Fibroblast of skin of right biceps (primary cell): Measurements from ENCODE around the gene ZMIZ1.

ENCODE experiments used
- DNase-seq: peaks from one replicate; pipeline ENCODE4 v3.0.0-alpha.2; 2013

Gene ZMIZ1

DNA sequence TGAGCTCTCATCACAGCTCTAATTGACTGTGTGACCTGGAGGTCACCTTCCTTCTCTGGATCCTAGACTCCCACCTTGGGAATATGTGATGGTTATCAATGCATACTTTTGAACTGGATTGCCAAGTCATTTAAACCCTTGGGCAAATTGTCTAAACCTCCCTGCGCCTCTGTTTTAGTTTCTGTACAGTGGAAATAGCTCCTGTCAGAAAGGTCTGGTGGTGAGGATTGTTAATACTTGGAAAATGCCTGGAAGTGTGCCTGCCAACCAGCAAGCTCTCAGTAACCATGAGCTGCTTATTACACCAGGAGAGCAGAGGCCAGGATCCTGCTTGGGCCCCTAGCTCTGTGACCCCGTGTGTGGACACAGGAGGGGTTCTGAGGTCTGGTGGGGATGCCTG, 169.8 kb downstream of the ZMIZ1 start:
- DNase-seq: no peak

DNA sequence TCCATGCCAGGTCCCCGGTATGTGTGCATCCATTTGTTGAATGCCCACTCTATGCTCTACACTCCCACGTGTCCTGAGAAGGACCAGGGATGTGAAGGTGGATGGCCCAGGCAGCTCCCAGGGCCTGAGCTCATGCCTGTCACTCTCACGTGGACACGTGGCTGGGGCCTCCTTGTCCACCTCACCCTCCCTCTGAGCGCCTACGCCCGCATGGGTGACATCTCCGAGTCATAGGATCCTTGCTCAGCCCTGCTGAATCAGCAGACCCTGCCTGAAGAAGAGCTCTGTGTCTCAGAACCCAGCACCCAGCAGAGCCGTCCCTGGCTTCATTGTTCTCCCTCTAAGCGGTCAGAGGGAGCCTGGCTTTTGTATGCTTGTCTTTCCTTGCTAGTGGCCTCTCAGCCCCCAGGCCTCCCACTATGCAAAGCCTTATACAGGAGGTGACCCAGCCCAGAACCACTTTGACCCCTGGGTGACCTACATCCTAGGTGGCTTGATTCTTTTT, 170.6 kb downstream of the ZMIZ1 start:
- DNase-seq: peak; percentile 75

DNA sequence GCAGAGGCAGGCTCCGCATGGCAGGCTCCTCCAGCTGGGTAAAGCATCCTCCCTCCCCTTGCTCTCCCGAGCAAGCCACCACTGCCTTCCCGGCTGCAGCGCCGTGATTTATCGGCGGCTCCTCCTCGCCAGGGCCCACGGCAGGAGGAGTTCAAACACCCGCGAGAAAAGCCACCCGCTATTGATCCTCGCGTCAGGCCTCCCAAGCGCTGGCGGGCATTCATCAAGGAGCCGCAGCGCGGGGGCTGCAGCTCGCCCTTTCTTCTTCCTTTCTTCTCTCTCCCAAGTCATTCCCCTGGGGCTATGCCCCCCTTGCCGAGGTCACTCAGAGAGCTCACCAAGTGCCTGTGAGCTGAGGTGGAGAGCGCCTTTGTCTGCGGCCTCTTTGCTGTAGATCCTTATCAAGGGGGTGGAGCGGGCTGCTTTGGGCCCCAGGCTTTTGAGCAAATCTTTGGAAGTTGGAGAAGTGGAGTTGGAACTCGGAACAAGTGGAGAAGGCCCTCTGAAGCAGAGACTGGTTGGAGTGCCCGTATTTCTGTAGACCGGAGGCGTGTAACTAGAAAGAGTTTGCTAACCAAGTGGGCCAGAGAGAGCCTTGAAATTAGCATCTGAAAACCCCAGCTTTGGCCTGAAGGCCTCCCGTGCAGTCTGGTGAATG, 171.3 kb downstream of the ZMIZ1 start:
- peak; percentile 61 for DNase-seq

DNA sequence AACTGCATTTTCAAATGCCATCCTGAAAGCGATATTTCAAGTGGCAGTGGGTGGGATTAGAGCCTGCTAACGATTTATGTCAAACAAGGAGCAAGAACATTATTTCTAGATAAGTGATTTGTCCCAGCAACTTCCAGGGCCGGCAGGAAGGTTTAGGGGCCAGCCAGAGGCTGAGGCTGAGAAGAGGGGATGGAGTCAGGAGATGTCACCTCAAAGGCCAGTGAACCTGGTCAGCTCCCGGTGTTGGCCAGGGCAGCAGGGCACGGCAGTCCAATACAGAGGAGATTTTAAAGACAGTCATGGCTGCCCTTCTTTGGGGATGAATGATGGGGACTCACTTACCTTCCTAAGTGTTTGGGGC, 172.8 kb downstream of the ZMIZ1 start:
- DNase-seq: no peak

DNA sequence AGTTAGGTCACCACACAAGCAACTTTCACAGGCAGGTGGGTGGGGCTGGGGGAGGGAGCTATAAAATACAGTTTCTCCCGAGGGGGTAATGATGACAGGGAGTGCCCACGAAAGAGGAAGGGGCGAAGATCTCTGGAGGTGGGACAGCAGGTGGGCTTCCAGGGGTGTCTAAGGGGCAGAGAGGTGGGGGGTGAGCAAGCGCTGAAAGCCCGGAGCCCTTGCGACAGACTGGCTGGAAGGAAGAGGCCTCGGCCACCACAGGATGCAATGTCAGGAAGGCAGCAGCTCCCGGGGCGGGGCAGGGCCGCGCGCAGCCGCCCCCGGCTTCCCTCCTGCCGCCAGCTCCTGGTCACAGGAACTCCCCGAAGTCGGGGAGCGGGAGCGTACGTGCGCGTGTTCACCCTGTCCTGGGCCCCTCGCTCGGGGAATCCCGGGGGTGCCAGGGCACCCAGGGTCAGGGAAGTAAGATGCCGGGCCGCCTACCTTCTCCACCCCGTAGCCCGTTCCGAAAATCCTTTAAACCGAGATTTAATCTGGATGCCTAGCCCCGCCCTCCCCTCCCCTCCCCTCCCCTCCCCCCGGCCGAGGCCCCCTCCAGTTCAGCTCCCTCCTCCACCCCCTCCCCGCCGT, 173.3 kb downstream of the ZMIZ1 start:
- DNase-seq: peak; percentile 65

DNA sequence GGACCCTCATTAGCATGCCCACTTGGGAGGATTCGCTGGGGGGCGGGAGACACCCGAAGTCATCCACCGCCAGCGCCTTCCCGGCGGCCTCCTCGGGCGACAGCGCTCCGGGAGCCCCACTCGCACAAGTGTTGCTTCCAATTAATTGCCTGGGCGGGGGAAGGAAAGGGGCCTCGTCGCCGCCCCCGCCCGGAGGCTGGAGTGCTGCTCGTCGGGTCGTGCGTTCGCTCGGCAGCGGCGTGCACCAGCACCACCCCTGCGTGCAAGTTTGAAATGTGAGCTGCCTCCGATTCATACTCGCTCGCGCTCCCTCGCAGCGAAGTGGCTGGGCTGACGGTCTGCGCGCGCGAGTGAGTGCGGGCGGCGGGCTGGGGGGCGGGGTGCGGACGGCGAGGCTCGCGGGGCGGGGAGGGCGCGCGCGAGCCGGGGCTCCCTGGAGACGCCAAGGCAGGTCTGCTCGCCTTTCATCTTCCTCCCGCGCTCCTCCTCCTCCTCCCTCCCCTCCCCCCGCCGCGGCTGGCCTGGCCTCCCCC, 173.9 kb downstream of the ZMIZ1 start:
- DNase-seq: peak; percentile 89

DNA sequence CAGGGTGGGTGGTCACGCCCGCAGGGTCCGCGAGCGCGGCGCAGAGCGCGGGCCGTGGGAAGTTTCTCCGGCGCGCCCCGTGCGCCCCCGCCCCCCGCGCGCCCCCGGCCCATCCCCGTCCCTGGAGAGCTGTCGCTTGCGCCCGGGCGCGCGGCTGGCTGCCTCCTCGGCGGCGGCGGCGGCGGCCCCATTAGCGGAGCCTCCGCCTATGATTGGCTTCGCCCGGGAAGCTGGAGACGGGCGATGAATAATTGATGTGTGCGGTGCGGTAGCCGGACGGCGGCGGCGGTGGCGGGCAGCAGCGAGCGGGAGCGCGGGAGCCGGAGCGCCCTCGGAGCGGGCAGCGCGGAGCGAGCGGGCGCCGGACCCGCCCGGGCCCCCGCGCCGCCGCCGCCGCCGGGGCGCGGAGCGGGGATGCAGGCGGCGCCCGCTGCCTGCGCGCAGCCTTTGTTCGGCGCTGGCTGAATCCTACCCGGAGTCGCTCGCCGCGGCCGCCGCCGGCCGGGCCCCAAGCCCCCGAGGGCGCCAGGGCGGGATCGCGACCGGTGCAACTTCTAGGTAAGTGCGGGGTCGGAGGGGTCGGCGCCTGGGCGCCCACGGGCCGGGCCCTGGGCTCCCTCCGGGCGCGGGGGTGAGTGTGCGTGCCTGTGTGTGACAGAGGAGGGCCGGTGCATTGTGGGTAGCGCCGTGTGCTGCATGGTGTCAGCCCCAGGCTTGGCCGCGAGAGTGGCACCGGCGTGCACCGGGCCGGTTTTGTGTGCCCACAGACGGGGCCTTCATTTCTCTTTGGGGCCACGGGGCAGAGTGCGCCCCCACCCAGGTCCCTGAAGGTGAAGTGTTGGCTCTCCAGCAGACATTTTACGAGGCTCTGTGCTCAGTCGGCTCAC, 174.7 kb downstream of the ZMIZ1 start:
- DNase-seq: peak; percentile 58

DNA sequence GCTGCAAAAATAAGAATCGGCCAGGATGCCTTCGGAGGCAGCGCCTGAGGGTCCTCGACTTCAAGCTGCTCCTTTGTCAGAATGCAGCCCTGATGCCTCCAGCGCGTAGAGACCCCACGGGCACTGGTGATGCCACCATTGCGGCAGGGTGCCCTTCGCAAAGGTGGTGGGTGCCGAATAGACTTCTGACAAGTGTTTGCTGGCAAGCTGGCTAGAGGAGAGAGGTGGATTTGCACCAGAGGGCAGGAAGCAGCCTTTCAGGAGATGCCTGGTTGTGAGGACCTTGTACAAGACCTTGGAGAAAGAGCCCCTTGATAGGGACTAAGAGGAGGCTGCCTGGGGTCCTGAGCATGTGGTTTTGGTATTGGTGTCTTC, 175.3 kb downstream of the ZMIZ1 start:
- no peak for DNase-seq

DNA sequence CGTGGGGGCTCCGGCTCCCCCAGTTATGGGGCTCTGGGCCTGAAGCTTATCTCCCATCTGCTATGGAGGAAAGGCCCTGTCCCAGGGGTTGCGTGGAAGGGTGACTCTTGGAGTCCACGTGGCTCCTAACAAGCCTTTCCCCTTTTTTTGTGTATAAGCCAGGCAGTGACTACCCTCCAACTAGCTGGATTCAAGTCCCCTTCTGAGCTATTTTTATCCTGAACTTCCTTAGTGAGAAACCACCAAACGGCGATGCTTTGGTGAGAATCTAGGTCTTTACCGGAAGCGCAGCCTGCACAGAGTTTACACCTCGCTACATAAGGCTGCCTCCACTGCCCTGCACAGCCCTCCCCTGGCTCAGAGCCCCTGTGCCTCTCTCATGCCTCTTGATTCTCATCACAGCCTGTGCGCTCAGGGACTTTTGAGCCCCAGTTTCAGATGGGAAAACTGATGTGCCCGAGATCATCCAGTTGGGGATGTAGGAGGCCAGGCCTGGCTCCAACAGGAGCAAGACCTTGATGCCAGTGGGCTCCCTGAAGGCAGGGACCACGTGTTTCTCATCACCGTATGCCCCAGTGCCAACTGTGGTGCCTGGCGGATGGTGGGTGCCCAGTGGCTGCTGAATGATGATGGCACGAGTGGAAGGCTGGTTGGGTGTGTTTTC, 176.2 kb downstream of the ZMIZ1 start:
- DNase-seq: peak; percentile 53

DNA sequence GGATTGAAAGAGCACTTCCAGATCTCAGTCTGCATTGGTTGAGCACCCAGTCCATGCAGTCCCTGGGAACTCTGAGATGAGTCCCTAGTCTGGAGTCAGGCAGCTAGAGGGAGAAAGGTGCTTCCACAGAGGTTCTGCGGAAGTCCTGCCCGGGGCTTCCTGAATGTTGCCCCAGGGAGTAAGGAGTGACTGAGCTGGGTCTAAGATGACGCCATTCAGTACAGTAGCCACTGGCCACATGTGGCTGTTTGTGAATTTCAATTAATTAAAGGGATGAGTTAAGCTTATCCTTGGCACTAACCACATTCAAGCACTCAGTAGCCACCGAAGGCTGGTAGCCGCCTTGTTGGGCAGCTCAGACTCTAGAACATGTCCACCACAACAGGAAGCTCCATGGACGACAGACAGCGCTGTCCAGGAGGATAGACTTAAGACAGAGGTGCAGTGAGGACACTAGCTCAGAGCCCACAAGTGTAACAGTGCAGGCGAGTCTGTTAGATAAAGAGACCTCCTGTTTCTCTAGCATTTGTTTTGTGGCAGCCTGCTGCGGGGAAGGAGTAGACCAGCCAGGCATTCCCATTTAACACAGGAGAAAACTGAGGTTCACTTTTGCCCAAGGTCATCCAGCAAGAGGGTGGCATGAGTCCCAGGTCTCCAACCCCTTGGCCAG, 176.9 kb downstream of the ZMIZ1 start:
- DNase-seq: no peak

DNA sequence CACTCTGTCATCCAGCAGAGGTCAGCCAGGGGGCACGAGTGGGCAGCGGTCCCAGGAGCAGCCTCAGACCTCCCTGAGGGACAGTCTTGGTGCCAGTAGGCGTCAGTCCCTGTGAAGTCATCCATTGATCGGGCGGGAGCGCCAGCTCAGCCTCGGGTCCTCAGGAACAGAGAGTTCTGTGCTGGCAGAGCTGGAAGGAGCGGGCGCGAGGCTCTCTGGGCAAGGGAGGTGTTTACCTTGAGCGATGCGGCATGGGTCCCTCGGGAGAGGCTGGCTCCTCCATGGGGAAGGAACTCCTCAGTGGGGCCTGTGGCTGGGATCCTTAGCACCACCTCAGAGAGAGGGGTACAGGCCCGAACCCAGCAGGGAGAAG, 177.4 kb downstream of the ZMIZ1 start:
- DNase-seq: no peak

DNA sequence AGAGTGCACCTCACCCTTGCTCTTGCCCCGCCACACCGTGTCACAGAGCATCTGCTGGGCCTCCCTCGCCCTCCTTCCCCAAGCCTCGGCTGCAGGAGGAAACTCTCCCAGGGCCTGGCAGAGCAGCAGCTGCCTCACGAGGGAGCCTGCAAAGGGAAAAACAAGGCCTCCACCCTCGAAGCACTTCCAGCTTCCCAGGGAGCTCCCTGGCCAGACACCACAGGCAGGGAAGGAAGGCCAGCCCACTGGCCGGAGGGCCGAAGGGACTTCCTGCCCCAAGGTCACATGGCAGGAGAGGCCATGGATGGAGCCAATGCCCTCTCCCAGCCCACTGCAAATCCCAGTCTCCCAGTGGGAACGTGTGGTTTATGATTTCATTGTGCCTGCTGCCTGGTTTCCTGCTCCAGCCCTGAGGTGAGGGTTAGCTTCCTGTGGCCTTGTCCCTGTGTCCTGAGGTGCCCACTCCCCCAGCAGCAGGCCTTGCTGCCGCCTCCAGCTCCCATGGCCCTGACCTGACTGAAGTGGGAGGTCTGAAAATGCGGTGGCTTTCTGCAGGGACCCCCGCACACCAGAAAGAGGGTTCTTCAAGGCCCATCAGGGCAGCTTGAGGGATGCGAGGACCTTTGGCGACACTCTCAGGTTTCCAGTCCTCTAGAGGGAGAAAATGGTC, 178.0 kb downstream of the ZMIZ1 start:
- no peak for DNase-seq

DNA sequence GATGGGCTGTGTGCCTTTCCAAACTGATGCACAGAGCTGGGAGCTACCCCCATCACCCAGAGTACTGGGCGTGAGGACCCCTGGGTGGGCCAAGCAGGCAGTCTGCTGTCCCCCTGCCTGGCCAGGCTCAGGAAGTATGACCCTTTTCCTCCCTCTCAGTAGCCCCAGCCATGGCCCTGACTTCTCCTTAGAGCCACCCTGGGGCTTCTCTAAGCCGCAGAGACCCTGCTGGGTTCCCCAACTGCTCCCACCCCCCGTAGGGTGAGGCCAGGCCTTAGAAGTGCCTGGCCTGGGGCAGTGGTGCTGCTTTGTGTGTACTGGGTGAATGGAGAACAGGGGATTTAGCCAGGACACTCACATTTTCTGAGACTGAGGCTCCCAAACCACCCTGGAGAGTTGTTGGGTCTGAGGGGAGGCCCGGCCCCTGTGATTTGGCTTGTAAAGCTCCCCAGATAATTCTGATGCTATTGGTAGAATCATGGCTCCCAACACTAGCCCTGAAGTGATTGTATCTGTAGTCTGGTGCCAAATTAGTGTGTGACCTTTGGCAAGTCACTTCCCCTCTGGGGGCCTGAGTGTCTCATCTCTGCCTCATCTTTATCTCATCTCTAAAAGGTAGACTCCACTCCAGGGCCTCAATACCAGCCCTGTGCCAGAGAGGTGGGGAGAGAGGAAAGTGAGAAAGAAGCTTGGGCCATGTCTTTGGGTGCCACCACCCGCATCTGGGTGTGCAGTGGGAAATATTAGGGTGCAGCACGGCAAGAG, 178.8 kb downstream of the ZMIZ1 start:
- no peak for DNase-seq

DNA sequence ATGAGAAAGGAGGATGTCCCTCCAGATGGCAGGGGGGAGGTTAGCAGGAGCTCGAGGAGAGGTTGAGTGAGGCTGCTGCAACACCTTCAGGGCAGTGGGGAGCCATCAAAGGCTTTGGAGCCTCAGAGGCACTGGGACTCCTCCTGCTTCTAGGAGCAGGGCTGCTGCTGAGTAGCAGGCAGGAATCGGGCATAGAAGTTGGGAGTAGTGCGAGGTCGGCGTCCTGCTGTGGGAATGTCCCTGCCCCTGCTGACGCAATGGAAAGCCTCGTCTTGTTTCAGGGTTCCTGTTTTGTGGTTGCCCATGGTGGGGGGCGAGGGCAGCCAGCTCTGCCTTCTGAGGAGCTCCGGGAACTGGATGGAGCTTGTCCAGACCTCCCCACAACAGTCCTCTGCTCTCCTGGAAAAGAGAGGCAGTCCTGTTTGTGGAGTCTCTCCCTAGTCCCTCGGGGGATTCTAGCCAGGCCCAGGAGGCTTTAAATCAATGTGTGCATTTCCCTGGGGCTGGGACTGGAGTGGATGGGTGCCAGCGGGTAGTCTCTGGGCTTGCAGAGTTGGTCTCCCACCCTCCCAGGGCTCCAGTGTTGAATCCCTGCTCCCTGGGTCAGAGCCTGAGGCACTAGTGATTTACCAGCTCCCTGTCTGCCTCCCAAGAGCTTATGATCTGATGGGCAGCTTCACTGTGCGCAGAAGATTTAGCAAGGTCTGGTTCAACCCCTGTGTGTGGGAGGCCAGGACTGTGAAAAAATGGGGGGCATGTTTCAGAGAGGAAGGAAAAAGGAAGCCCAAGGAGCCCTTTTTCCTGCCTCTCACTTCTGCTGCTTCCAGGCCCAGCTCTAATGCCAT, 179.8 kb downstream of the ZMIZ1 start:
- peak; percentile 22 for DNase-seq

DNA sequence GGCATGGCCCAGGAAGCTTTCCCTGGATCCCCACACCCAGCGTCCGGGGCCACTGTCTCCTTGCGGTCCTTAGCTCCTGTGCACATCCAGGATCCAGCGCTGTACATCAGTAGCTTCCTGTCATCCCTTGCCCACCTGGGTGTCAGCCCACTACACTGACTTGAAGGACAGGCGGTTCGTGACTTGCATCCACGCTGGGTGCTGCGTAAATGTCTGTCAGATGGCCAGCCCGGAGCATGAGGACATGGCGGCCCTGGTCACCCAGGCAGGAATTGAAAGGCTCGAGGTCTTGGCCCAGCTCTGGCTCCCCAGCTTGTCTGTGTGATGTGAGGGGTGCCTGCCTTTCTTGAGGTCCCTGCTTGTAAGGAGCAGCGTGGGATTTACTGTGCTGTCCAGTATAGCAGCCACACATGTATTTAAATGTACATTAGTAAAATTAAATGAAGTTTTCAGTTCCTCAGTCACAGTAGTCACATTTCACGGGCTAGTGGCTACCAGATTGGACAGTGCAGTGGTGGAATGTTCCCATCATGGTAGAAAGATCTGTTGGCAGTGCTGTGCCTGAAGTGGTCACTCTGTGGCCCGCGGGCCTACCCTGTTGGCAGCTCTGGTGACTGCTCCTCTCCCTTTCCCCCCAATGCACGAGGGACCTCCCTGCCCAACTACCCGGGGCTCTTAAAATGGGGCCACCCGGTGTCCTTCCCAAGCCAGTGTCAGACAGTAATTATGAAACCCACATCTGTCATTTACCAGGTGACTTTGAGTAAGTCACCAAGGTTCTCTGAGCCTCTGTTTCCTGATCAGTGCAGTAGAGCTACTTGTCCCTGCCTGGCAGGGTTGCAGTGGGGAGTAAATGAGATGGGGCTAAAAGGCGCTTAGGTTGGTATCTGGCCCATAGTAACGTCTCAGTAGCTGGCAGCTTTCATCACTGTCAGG, 180.7 kb downstream of the ZMIZ1 start:
- DNase-seq: no peak

DNA sequence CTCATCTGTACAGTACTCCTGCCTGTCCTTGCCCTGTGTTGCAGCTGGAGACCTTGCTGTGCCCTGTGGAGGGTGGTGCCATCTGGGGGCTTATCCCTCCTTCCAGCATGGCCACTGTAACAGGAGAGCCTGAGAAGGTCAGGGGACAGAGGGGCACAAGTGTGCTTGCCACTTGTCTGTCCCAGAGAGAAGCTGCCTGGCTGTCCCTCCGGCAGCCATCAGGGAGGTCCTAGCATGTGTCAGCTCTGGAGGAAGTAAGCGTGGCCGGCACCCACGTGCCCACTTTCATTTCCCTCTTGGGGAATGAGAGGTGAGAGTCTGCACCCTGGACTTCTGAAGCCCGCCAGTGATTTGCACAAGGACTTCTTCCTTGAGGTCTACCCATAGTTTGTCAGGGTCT, 181.5 kb downstream of the ZMIZ1 start:
- no peak for DNase-seq

DNA sequence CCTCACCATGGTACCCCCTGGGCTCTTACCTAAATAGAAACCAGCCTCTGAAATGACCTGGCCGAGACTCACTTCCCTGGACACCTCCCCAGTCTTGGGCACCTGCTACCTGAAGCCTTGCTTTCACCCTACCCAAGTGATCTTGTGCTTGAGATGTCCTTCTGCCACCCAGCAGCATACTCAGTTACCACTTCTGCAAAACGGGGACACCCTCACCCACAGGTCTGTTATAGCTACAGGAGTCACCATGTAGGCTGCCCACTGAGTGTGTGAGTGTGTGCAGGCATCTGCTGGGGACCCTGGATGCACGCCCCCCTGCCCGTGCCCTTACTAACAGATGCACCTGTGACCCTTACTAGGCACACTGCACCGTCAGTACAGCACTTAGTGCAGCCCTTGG, 183.7 kb downstream of the ZMIZ1 start:
- no peak for DNase-seq

DNA sequence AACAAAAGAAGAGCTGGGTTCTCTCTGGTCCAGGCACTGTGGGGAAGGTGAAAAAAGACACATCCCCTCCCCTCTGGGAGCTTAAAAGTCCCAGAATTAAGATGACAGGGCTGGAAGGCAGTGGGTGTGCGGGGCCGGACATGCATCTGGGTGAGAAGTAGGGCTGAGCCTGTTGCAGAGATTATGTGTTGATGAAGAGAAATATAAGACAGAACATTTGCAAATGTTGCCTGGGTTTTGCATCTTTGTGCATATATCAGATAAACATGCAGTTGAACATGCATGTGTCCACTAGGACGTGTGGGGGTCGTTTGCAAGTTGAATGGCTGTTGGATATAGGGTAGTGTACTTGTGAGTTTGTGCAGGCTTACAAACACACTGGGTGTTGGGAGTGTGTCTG, 184.2 kb downstream of the ZMIZ1 start:
- no peak for DNase-seq

DNA sequence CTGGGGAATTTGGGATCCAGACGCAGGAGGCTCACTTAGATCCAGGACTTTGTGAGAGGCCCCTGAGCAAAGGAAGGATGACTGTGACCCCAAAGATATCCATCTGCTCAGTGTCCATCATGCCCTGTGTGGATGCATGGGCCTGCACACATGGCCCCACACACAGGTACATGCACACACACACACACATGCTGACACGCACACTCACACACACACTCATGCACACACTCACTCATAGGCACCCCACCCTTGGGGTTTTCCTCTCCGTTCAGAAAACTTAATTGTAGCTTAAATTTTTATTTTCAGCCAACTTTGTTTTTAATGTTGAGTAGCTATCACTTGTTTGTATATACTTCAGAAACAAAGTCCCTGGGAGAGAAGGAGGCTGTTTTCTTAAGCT, 184.9 kb downstream of the ZMIZ1 start:
- no peak for DNase-seq
